Measurements from ENCODE around the gene SULT1B1.

Gene SULT1B1

DNA sequence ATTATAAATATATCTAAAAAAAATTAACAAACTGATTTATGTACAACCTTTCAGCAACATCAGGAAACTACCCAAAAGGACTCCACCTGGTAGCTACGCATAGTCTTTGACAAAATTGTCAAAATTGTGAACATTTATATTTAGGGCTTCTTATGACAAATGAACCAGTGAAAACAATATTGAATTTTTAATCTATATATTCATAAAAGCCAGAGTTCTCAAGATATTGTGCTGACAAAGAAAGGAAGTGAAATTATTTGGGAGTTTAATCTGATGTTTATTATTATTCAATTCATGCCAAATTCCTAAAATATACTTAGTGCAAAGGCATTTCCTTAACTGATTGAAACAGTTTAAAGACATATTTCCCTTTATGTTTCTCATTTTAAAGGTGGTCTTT is 5.3 kb upstream of the SULT1B1 start:
- no peak overlapping the region for H3K27ac ChIP-seq
- TF ChIP-seq, protein P1, sequence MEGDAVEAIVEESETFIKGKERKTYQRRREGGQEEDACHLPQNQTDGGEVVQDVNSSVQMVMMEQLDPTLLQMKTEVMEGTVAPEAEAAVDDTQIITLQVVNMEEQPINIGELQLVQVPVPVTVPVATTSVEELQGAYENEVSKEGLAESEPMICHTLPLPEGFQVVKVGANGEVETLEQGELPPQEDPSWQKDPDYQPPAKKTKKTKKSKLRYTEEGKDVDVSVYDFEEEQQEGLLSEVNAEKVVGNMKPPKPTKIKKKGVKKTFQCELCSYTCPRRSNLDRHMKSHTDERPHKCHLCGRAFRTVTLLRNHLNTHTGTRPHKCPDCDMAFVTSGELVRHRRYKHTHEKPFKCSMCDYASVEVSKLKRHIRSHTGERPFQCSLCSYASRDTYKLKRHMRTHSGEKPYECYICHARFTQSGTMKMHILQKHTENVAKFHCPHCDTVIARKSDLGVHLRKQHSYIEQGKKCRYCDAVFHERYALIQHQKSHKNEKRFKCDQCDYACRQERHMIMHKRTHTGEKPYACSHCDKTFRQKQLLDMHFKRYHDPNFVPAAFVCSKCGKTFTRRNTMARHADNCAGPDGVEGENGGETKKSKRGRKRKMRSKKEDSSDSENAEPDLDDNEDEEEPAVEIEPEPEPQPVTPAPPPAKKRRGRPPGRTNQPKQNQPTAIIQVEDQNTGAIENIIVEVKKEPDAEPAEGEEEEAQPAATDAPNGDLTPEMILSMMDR (conservative IDR thresholded peaks at IDR 0.05) = no peak

DNA sequence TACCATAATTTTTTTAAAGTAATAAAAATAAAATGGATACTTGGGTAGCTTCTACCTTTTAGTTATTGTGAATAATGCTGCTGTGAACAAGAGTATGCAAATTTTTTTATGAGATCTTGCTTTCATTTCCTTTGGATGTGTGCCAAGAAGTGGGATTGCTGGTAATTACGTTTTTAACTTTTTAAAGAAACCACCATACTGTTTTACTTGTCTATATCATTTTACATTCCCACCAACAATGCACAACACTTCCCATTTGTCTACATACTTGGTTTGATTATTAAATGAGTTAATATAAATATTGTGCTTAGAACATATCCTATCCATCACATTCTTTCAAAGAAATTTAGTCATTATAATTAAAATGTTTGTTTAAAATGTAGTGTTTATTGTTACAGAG is 3.9 kb upstream of the SULT1B1 start:
- H3K27ac ChIP-seq = no peak overlapping the region
- TF ChIP-seq, protein P1 (conservative IDR thresholded peaks at IDR 0.05) = no peak

DNA sequence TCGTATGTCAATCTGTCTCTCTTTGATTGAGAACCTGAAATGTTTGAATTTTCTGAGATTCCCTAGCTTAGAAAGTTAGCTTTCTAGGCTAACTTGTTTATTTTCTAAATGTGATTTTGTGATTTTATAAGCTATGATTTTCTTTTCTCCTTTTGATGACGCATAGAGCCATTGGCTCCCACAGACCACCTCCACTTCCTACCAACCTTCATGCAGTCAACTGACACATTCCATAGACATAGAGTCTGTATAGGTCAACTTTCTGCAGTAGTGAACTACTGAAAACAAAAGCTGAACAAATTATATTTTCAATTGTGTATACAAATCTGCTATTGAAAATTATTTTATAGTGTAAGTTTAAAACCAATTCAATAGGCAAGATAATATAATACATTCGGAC is 2.8 kb upstream of the SULT1B1 start:
- H3K27ac ChIP-seq = no peak overlapping the region
- TF ChIP-seq, protein P1 (conservative IDR thresholded peaks at IDR 0.05) = no peak

DNA sequence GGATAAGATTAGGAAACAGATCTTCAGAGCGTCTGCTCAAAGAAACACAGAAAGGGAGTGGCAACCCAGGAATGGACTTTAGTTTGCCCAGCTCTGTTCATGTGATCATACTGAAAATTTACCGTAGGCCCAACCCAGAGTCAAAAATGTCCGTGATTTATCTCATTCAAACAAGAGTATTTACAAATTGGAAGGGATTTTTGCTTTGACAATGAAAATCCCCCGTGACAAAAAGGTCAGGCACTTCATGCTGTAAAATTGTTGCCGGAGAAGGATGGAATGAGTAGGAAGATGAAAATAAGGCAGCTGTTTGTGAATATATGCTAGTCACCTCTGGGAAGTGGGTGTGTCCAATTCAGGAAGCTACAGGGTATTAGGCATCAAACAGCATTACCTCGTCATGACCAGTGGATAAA is 1.2 kb downstream of the SULT1B1 start:
- no peak overlapping the region for H3K27ac ChIP-seq

DNA sequence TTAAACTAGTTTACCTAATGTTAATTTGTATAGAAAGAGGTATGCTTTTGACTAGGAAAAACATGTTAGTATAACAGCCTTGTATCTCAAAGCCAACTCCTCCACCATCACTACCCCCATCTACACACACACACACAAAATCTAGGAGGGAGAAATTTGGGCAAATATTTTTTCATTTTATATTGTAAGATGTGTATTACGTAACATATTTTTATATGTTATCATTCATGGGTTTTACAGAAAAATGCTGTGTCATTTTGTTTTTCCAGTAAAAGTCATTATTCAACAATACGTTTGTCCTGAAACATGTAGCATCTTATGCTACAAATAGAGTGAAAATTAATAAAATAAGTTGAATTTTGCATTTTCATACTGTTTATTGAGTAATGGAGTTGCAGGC is 3.0 kb downstream of the SULT1B1 start:
- H3K27ac ChIP-seq = no peak overlapping the region
- TF ChIP-seq, protein P1 (conservative IDR thresholded peaks at IDR 0.05) = no peak

More for the DNA sequence above, 1.2 kb downstream of the SULT1B1 start:
- TF ChIP-seq, protein P1 (conservative IDR thresholded peaks at IDR 0.05) = no peak

DNA sequence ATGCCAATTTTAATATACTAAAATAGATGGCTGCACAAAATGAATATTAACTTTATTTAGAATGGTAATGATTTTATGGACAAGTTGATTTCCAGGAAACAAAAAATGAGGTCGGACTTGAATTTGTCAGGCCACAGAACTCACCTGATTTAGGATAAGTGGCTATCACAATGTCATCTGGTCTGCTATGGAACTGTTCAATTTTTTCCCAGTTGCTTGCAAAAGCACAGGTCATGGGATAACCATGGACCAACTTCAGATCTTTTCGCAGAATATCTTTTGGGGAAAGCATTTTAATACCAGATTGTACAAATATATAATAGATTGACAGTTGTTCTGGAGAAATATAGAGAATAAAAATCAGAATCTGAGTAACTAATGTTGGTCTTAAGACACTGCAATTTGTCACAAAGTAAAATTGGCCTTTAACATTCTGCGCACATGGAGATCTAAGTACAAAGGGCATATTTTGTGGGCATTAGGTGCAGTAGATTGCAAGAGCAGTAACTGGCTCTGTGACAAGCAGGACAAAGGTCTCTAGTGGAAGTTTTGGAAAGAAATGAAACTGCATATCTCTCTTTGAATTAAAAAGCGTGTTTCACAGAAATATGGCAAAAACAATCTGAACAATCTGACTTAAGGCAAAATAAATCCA is 5.4 kb downstream of the SULT1B1 start:
- TF ChIP-seq, protein P1 (conservative IDR thresholded peaks at IDR 0.05) = no peak
- H3K27ac ChIP-seq = no peak overlapping the region

DNA sequence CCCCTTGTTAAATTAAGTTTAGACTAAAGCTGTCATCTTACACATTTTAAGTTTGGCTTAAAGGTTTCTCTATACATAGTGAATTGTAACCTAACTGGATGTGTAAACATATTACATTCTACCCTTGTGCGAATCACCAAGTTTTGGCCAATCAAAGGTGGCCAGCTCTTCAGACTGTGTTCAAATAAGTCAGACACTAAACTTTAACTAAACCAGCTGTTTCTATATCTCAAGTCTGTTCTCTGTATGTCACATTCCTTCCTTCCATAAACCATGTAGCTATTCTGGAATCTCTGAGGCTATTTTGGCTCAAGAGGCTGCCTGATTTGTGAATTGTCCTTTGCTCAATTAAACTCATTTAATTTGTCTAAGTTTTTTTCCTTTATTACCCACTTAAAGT is 6.7 kb downstream of the SULT1B1 start:
- H3K27ac ChIP-seq = no peak overlapping the region
- TF ChIP-seq, protein P1 (conservative IDR thresholded peaks at IDR 0.05) = no peak
